ENCODE measurements around the gene GRAMD2B. TPM values are rescaled to one million over a fixed set of nuclear protein-coding genes. Genes with fewer than 3 reads are reported as not detected.

The GRAMD2B gene
- total and polyA plus RNA-seq, 2 of the 8 experiments (the other 6 are each of a cell fraction or from before 2014, with no cell fraction given) = 6.4 to 9.4 TPM

DNA sequence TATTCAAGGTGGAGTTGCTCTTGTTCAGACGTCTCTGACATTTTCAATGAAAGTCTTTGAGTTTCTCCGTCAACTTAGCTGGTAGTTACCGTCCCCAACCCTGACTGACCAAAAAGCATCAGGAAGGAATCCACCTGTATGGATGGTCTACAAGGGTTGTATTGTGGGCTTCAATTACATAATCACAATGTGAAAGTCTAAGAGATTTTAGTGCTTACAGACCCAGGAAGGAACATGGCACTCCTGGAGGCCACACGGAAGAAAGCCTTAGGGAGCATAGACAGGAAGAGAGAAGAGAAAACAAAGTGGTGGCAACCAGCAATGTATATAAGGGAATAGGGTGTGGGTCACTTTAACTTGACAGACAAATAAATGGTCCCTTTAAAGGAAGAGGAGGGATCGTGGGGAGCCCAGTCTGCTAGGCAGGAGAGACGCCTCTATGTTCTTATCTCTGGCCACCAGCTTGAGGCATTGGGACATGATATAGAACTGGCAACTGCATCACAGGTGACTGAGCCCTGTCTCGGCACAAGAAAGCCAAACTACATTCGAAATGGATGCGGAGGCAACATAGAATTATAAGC is 91.4 kb downstream of the GRAMD2B start:
- no peak overlapping the region for H2BK120ac ChIP-seq (replicated peaks; ENCODE audit: low read depth, low read length)
- POLR2A ChIA-PET (ENCODE audit: partially characterized antibody) = no interaction called here
- CTCF ChIA-PET (ENCODE audit: partially characterized antibody) = interaction anchor here (11.4 kb wide), 1 partner anchor 15 kb away, joined by 87 read pairs; no protein-coding TSS in a partner anchor
- TF ChIP-seq RAD21 (IDR thresholded peaks at IDR 0.05 in 1 of 2, conservative IDR thresholded peaks at IDR 0.05 in 1 of 2; ENCODE audit: low read depth in 2 of 2, low read length in 2 of 2) (no peak), EZH2 (IDR thresholded peaks at IDR 0.05; ENCODE audit: low read depth, low read length, severe bottlenecking) (no peak), CBX5 (IDR thresholded peaks at IDR 0.05; ENCODE audit: low read depth, low read length) (no peak), BACH1 (IDR thresholded peaks at IDR 0.05; ENCODE audit: low read length) (no peak), TEAD4 (IDR thresholded peaks at IDR 0.05; ENCODE audit: low read depth, low read length) (no peak), RBBP5 (IDR thresholded peaks at IDR 0.05; ENCODE audit: borderline replicate concordance, low read depth, low read length) (no peak), CHD2 (IDR thresholded peaks at IDR 0.05; ENCODE audit: low read length) (no peak), YY1 (IDR thresholded peaks at IDR 0.05; ENCODE audit: low read depth, low read length) (no peak), BRCA1 (IDR thresholded peaks at IDR 0.05; ENCODE audit: low read depth, low read length) (no peak), JUND (IDR thresholded peaks at IDR 0.05; ENCODE audit: low read length) (no peak), SP2 (IDR thresholded peaks at IDR 0.05; ENCODE audit: low read length) (no peak), TAF1 (IDR thresholded peaks at IDR 0.05; ENCODE audit: low read depth, low read length) (no peak), KDM1A (IDR thresholded peaks at IDR 0.05; ENCODE audit: borderline replicate concordance, low read length) (no peak), PHF8 (conservative IDR thresholded peaks at IDR 0.05; ENCODE audit: low read depth, low read length) (no peak), JUN (IDR thresholded peaks at IDR 0.05; ENCODE audit: low read depth, low read length) (no peak)

More for the DNA sequence above, 91.4 kb downstream of the GRAMD2B start:
- H3K4me1 ChIP-seq (replicated peaks in 1 of 4; ENCODE audit: control insufficient read depth in 3 of 4, insufficient read depth in 4 of 4, low read length in 3 of 4) = peaks cover 0 to 3% (median 0%) of the 10 kb centered on the region in 4 experiments; a peak in 1 of 7 replicates
- H2AK5ac ChIP-seq (ENCODE audit: low read depth, low read length) = no peak overlapping the region; the same call in 1 of the 2 replicates
- no peak overlapping the region for H3K27ac ChIP-seq (ENCODE audit: low read depth, low read length)
- no peaks in the 10 kb centered on the region for H3K9me3 ChIP-seq (ENCODE audit: insufficient read depth in 2 of 2, low read depth in 1 of 2, low read length in 1 of 2)
- WGBS, 2 experiments (ENCODE audit: extremely low coverage in 1 of 2, insufficient coverage in 1 of 2, insufficient read length in 1 of 2, insufficient replicate concordance in 2 of 2, low coverage in 1 of 2, low lambda C conversion rate in 2 of 2, missing lambda C conversion rate in 1 of 2) = 87% methylated on average over 9 of the region's 9 CpGs; no CpG with 5 or more reads in 1 of the 2 experiments
- no peak overlapping the region for H2BK15ac ChIP-seq (ENCODE audit: low read length)
- no peak overlapping the region for H4K91ac ChIP-seq (replicated peaks; ENCODE audit: insufficient read length, low read length)
- H2BK20ac ChIP-seq (ENCODE audit: low read length) = no peak overlapping the region
- no peak overlapping the region for H2BK5ac ChIP-seq (ENCODE audit: low read depth, low read length)
- no peak overlapping the region for H4K5ac ChIP-seq (ENCODE audit: insufficient read length, low read depth, low read length)
- no peak overlapping the region for H3K4ac ChIP-seq (replicated peaks; ENCODE audit: insufficient read length, low read depth, low read length)
- no peak overlapping the region for H3K14ac ChIP-seq (ENCODE audit: insufficient read length)
- FAIRE-seq (no peak), DNase-seq (ENCODE audit: low read depth in 1 of 2, low spot score in 2 of 2) (peak in 1 of 2 experiments; percentile 19)
- H4K20me1 ChIP-seq (replicated peaks in 1 of 2; ENCODE audit: control insufficient read depth in 1 of 2, insufficient read depth in 2 of 2, low read length in 2 of 2) = no peaks in the 10 kb centered on the region
- no peaks in the 10 kb centered on the region for H3K23me2 ChIP-seq (ENCODE audit: low read depth, low read length)
- no peak overlapping the region for H3K4me3 ChIP-seq (ENCODE audit: extremely low read depth in 1 of 4, insufficient read depth in 2 of 4, low read depth in 3 of 4, low read length in 4 of 4)
- no peaks in the 10 kb centered on the region for H3K79me2 ChIP-seq (ENCODE audit: control insufficient read depth in 1 of 2, insufficient read depth in 2 of 2, low read length in 2 of 2)
- H3K27me3 ChIP-seq (replicated peaks in 1 of 4; ENCODE audit: control insufficient read depth in 3 of 4, extremely low read depth in 1 of 4, insufficient read depth in 3 of 4, low read length in 3 of 4) = no peaks in the 10 kb centered on the region
- H4K8ac ChIP-seq (ENCODE audit: extremely low read depth, insufficient read depth, low read length) = no peak overlapping the region
- H3K23ac ChIP-seq (ENCODE audit: insufficient read length) = no peak overlapping the region
- H3K79me1 ChIP-seq (ENCODE audit: low read depth, low read length) = no peaks in the 10 kb centered on the region
- no peak overlapping the region for H3K9ac ChIP-seq (replicated peaks in 1 of 4; ENCODE audit: extremely low read depth in 1 of 4, low read depth in 3 of 4, low read length in 3 of 4)
- no peak overlapping the region for H3K4me2 ChIP-seq (ENCODE audit: insufficient read depth in 1 of 2, low read depth in 2 of 2, low read length in 2 of 2)
- no peak overlapping the region for H3K56ac ChIP-seq (replicated peaks; ENCODE audit: insufficient read length, low read depth, low read length)
- no peak overlapping the region for H3K18ac ChIP-seq (ENCODE audit: extremely low read depth, low read length)
- no peaks in the 10 kb centered on the region for H3K36me3 ChIP-seq (ENCODE audit: control insufficient read depth in 2 of 4, insufficient read depth in 4 of 4, low read length in 3 of 4)
- no peak overlapping the region for H2BK12ac ChIP-seq (ENCODE audit: low read depth, low read length)
- H2AFZ ChIP-seq (ENCODE audit: low read length) = no peak overlapping the region

Measured in H1 (cell line).